Stimulated activated memory B cell treated with anti-CD40 and anti-IgM and Interleukin-4, amounts not matched to agents 10 μg/mL and 1 μg/mL and 100 μg/mL, for 72 hours (primary cell): ENCODE measurements around the gene EIF5A2.

Experiments used
- ATAC-seq: fragments of 150-1000 bp; cut with Tn5 transposase; 2 replicates; pipeline ENCODE4 v1.10.0; 2021
- H3K27ac Mint-ChIP-seq: one replicate; pipeline ENCODE4 v1.8.0; 2022; ENCODE audit warnings: mild to moderate bottlenecking, mixed read lengths
- H3K27me3 Mint-ChIP-seq: one replicate; pipeline ENCODE4 v1.8.0; 2022; ENCODE audit warnings: mixed read lengths
- H3K36me3 Mint-ChIP-seq: one replicate; pipeline ENCODE4 v1.8.0; 2022; ENCODE audit warnings: mixed read lengths
- H3K4me1 Mint-ChIP-seq: one replicate; pipeline ENCODE4 v1.8.0; 2022; ENCODE audit warnings: mixed read lengths
- H3K4me3 Mint-ChIP-seq: one replicate; pipeline ENCODE4 v1.8.0; 2022; ENCODE audit warnings: mild to moderate bottlenecking, moderate library complexity, mixed read lengths
- H3K9me3 Mint-ChIP-seq: one replicate; pipeline ENCODE4 v1.8.0; 2022; ENCODE audit warnings: mixed read lengths

The EIF5A2 gene

GRCh38 chr3:170844377-170844776 is 64.1 kb downstream of the EIF5A2 start:
- no peak overlapping the region for H3K4me3 Mint-ChIP-seq

GRCh38 chr3:170840291-170840859 is 68.1 kb downstream of the EIF5A2 start:
- ATAC-seq: no peak
- Mint-ChIP-seq H3K27me3 (peaks cover 21% of the 10 kb centered on the region), H3K27ac (no peak overlapping the region), H3K4me3 (no peak overlapping the region), H3K36me3 (no peaks in the 10 kb centered on the region), H3K4me1 (no peaks in the 10 kb centered on the region), H3K9me3 (no peaks in the 10 kb centered on the region)

More at GRCh38 chr3:170844377-170844776, 64.1 kb downstream of the EIF5A2 start:
- no peak for ATAC-seq
- H3K27ac Mint-ChIP-seq: no peak overlapping the region
- no peaks in the 10 kb centered on the region for H3K4me1 Mint-ChIP-seq
- H3K36me3 Mint-ChIP-seq: no peaks in the 10 kb centered on the region
- no peaks in the 10 kb centered on the region for H3K27me3 Mint-ChIP-seq
- no peaks in the 10 kb centered on the region for H3K9me3 Mint-ChIP-seq

GRCh38 chr3:170839518-170840100 is 68.8 kb downstream of the EIF5A2 start:
- H3K4me1 Mint-ChIP-seq: no peaks in the 10 kb centered on the region
- no peak for ATAC-seq
- no peak overlapping the region for H3K4me3 Mint-ChIP-seq
- peaks cover 21% of the 10 kb centered on the region for H3K27me3 Mint-ChIP-seq
- no peaks in the 10 kb centered on the region for H3K36me3 Mint-ChIP-seq
- no peaks in the 10 kb centered on the region for H3K9me3 Mint-ChIP-seq
- H3K27ac Mint-ChIP-seq: no peak overlapping the region
